ENCODE results near the gene FAM171A1.

FAM171A1 gene

DNA sequence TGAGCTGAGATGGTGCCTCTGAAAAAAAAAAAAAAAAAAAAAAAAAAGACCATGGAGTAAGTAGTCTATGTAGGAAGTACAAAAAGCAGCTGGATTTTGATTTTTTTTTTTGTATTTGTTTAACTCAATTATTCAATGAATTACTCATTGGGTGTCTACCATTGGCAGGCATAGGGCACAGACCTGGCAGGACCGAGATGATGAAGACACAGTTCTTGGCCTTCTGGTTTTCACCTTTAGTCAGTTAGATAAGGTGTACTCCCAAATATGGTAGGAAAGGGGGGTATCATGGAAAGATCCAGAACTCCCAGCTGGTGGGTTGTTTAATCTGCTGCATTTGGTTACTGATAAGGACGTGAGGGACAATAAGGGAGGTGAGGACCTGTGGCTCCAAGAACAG is 105.5 kb downstream of the FAM171A1 start:
- H3K4me3 ChIP-seq (ENCODE audit: low read depth, low read length), result no peak overlapping the region
- no peak for DNase-seq (ENCODE audit: low read depth)
- in situ Hi-C loops (cut with HindIII; ENCODE audit: low sequenced_read_pairs), result no loop called here
- TF ChIP-seq, protein P1, sequence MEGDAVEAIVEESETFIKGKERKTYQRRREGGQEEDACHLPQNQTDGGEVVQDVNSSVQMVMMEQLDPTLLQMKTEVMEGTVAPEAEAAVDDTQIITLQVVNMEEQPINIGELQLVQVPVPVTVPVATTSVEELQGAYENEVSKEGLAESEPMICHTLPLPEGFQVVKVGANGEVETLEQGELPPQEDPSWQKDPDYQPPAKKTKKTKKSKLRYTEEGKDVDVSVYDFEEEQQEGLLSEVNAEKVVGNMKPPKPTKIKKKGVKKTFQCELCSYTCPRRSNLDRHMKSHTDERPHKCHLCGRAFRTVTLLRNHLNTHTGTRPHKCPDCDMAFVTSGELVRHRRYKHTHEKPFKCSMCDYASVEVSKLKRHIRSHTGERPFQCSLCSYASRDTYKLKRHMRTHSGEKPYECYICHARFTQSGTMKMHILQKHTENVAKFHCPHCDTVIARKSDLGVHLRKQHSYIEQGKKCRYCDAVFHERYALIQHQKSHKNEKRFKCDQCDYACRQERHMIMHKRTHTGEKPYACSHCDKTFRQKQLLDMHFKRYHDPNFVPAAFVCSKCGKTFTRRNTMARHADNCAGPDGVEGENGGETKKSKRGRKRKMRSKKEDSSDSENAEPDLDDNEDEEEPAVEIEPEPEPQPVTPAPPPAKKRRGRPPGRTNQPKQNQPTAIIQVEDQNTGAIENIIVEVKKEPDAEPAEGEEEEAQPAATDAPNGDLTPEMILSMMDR (IDR thresholded peaks at IDR 0.05; ENCODE audit: low read depth, low read length, missing control alignments), result no peak

DNA sequence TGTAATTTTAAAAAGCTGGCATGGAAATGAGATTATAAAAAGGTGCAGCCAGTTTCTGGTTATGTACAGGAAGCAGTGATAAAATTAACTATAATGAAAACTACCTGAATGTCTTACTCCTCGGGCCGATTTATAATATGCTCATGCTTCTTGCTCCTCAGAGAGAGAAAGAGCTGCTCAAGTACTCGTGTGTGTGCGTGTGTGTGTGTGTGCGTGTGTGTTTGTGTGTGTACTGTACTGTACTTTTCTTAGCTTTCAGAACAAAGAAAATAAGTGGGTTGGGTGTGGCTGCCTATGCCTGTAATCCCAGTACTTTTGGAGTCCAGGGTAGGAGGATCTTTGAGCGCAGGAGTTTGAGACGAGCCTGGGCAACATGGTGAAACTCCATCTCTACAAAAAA is 106.0 kb downstream of the FAM171A1 start:
- H3K4me3 ChIP-seq (ENCODE audit: low read depth, low read length), result no peak overlapping the region
- DNase-seq (ENCODE audit: low read depth), result no peak
- TF ChIP-seq, protein P1 (IDR thresholded peaks at IDR 0.05; ENCODE audit: low read depth, low read length, missing control alignments), result no peak
- in situ Hi-C loops (cut with HindIII; ENCODE audit: low sequenced_read_pairs), result no loop called here

DNA sequence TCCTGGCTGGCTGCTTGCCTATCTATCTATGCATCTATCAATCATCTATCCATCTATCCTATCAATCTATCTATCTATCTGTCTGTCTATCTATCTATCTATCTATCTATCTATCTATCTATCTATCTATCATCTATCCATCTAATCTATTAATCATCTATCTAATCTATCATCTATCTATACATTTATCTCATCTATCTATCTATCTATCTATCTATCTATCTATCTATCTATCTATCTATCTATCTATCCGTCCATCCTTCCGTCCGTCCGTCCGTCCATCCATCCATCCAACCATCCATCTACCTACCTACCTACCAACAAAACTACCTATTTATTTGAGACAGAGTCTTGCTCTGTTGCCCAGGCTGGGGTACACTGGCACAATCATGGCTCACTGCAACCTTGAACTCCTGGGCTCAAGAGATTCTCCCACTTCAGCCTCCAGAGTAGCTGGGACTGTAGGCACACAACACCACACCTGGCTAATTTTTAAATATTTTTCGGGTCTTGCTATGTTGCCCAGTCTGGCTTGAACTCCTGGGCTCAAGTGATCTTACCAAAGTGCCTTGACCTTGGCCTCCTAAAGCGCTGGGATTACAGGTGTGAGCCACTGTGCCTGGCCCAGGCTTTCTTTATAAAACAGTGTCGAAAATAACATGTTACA is 107.3 kb downstream of the FAM171A1 start:
- DNase-seq (ENCODE audit: low read depth), result no peak
- H3K4me3 ChIP-seq (ENCODE audit: low read depth, low read length), result no peak overlapping the region
- in situ Hi-C loops (cut with HindIII; ENCODE audit: low sequenced_read_pairs), result no loop called here
- TF ChIP-seq, protein P1 (IDR thresholded peaks at IDR 0.05; ENCODE audit: low read depth, low read length, missing control alignments), result no peak

DNA sequence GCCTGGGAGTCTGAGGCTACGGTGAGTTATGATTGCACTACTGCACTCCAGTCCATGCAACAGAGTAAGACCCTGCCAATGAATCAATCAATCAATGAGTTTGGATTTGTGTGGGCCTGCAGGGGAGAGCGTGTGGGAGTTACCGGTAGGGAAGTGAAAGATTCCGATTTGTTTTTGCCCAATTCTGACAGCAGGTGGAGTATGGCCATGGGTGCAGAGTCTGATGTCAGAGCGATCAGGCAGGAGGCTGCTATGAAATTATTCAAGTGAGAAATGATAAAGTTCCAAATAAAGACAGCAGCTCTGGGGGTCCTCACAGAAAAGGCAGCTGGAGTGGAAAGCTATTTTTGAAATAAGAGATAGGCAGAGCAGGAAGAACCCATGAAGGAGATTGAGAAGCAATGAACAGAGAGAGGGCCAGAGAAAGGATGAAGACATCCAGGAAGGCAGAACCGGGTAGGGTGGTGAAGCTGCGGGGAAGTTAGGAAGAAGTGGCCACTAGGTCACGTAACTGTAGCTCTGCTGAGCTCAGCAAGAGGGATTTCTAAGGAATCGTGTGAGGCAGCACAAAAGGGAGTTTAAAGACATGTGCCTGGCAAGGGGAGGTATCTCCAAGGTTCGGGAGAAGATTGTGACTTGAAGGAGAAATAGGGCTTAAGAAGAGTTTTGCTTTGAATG is 108.9 kb downstream of the FAM171A1 start:
- in situ Hi-C loops (cut with HindIII; ENCODE audit: low sequenced_read_pairs), result no loop called here
- no peak overlapping the region for H3K4me3 ChIP-seq (ENCODE audit: low read depth, low read length)
- DNase-seq (ENCODE audit: low read depth), result peak; percentile 18
- TF ChIP-seq, protein P1 (IDR thresholded peaks at IDR 0.05; ENCODE audit: low read depth, low read length, missing control alignments), result peak; percentile 57

DNA sequence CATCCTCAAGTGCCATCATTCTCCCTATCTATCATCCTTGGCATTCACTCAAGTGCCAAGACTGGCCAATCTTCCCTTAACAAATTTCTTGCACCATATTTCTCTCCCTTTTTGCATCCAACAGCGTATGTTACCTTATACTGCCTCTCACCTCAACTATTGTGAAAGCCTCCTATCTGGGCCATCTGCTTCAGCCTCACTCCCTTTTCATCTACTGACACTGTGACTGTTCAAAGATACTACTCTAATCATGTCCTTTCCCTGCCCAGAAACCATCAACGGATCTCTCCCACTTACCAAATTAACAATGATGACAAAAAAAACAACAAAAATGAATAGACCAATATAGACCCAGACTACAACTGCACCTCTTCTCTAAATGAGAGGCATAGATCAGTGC is 112.0 kb downstream of the FAM171A1 start:
- DNase-seq (ENCODE audit: low read depth), result no peak
- H3K4me3 ChIP-seq (ENCODE audit: low read depth, low read length), result no peak overlapping the region
- in situ Hi-C loops (cut with HindIII; ENCODE audit: low sequenced_read_pairs), result no loop called here
- TF ChIP-seq, protein P1 (IDR thresholded peaks at IDR 0.05; ENCODE audit: low read depth, low read length, missing control alignments), result no peak

DNA sequence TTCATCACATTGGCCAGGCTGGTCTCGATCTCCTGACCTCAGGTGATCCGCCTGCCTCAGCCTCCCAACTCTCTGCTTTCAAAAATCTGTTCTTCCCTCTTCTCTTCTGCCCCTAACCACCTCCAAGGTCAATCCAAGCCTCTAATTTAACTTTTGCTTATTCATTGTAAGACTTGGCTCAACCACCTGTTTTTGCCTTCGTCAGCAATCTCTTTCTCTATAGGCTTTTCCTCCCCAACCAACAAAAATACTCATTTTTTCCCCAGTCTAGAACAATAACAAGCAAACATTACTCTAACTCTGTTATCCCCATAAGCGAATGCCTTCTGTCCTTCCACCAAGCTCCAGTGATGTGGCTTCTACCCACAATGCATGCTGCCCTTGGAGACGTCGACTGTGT is 112.8 kb downstream of the FAM171A1 start:
- in situ Hi-C loops (cut with HindIII; ENCODE audit: low sequenced_read_pairs), result no loop called here
- DNase-seq (ENCODE audit: low read depth), result no peak
- no peak overlapping the region for H3K4me3 ChIP-seq (ENCODE audit: low read depth, low read length)
- TF ChIP-seq, protein P1 (IDR thresholded peaks at IDR 0.05; ENCODE audit: low read depth, low read length, missing control alignments), result no peak

All from astrocyte of the cerebellum (primary cell).